Measurements from ENCODE around the gene RASA2.

Gene RASA2

DNA sequence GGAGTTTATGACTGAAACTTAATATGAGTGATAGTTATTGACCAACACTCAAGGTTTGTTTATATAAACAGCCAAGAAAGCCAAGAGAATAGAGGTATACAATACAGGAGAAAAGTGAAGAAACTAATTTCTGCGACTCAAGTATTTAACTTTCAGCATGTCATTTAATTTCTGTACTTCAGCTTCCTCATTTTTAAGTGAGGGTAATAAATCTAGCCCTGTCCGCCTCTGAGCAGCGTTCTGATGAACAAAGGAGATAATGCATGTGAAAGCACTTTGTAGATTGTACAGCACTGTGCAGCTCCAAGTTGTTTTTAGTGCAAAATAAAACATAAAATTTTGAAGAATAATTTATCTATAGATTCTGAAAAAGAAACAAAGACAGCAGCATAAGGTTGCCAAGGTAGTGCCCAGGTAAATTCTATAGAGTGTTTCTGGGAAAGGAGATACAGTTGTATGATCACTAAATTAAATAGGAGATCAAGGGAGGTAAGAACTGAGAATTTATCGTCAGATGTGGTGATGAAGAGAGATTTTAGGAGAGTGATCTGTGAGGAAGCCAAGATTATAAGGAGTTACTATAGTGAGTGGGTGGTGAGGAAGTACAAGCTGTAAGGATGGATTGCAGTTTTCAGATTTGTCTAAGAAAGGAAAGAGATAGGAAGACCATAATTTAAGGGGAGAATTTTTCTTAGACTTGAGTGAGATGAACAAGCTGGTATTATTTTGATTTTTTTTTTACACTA, 71.3 kb downstream of the RASA2 start:
- TF ChIP-seq, protein P1, sequence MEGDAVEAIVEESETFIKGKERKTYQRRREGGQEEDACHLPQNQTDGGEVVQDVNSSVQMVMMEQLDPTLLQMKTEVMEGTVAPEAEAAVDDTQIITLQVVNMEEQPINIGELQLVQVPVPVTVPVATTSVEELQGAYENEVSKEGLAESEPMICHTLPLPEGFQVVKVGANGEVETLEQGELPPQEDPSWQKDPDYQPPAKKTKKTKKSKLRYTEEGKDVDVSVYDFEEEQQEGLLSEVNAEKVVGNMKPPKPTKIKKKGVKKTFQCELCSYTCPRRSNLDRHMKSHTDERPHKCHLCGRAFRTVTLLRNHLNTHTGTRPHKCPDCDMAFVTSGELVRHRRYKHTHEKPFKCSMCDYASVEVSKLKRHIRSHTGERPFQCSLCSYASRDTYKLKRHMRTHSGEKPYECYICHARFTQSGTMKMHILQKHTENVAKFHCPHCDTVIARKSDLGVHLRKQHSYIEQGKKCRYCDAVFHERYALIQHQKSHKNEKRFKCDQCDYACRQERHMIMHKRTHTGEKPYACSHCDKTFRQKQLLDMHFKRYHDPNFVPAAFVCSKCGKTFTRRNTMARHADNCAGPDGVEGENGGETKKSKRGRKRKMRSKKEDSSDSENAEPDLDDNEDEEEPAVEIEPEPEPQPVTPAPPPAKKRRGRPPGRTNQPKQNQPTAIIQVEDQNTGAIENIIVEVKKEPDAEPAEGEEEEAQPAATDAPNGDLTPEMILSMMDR (IDR thresholded peaks at IDR 0.05; ENCODE audit: low read depth, low read length, missing control alignments): no peak
- DNase-seq (ENCODE audit: extremely low read depth, low read depth): no peak
- no peak overlapping the region for H3K4me3 ChIP-seq (replicated peaks; ENCODE audit: low read depth, low read length)

DNA sequence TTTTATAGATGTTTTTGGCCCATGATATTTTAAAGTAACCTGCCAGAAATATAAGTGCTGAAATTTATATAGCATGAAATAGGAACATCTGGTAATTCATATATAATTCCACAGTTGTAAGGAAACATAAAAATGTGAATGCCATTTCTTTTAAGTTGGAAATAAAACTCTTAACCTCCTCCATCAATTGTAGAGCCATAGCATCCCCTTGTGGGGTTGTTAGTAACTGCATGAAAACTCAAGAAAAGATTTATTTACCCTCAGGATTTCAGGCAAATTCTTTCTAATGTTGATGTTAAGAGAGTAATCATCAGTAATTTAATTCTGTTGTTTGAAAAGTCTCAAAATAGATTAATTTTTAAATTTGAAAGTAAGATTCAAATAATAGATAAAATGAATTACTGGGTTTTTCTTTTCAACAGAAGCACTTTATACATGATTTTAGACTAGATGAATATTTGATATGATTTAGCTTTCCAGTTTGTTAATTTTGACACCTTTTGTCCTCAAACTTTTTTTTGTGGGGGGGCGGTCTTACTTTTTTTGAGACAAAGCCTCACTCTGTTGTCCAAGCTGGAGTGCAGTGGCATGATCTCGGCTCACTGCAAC, 74.7 kb downstream of the RASA2 start:
- DNase-seq (ENCODE audit: extremely low read depth, low read depth): peak; percentile 44
- H3K4me3 ChIP-seq (replicated peaks; ENCODE audit: low read depth, low read length): no peak overlapping the region
- TF ChIP-seq, protein P1 (IDR thresholded peaks at IDR 0.05; ENCODE audit: low read depth, low read length, missing control alignments): peak; percentile 82

GRCh38 chr3:141564241-141564640, 77.4 kb downstream of the RASA2 start:
- no peak overlapping the region for H3K4me3 ChIP-seq (replicated peaks; ENCODE audit: low read depth, low read length)
- TF ChIP-seq, protein P1 (IDR thresholded peaks at IDR 0.05; ENCODE audit: low read depth, low read length, missing control alignments): no peak

DNA sequence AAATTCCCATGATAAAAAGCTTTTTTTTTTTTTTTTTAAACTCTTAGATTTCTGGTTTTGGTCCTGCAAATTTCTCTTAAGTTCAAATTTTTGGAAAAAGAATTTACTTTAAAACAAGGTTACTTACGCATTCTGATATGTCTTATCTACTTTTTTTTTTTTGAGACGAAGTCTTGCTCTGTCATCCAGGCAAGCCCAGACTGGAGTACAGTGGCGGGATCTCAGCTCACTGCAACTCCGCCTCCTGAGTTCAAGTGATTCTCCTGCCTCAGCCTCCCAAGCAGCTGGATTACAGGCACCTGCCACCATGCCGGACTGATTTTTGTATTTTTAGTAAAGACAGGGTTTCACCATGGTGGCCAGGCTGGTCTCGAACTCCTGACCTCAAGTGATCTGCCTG, 83.2 kb downstream of the RASA2 start:
- TF ChIP-seq, protein P1 (IDR thresholded peaks at IDR 0.05; ENCODE audit: low read depth, low read length, missing control alignments): no peak
- DNase-seq (ENCODE audit: extremely low read depth, low read depth): no peak
- H3K4me3 ChIP-seq (replicated peaks; ENCODE audit: low read depth, low read length): no peak overlapping the region

More at GRCh38 chr3:141564241-141564640, 77.4 kb downstream of the RASA2 start:
- DNase-seq (ENCODE audit: extremely low read depth, low read depth): no peak

DNA sequence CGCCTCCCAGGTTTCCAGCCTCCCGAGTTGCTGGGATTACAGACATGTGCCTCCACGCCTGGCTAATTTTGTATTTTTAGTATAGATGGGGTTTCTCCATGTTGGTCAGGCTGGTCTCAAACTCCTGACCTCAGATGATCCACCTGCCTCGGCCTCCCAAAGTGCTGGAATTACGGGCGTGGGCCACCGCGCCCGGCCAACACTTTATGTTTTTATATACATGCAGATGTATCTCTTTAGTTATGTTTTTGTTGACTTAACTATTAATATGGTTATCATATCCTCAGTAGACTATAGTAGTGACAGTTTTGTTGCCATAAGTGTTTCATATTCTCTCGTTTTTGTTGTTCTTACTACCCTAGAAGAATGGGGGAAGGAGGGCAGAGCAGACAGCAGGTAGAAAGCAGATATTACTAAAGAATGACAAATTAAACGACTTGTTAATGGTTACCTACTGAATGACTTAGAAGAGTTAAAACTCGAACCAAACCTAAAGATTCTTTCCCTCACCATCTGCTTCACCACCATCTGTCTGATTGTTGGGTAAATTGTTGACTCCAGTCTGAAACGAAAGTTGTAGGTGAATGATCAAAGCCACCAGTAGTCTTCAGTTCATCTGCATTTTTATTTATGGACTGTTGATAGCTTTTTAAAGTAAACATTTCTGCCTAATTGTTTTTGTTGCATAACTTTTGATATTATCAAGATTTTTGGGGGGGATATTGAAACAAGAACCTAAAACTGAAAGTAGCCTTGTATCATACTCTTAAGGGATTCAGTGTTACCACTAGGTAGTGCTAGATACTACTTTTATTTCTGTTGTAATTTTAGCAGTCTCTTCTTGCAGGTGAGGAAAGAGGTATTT, 89.3 kb downstream of the RASA2 start:
- TF ChIP-seq, protein P1 (IDR thresholded peaks at IDR 0.05; ENCODE audit: low read depth, low read length, missing control alignments): peak; percentile 22
- H3K4me3 ChIP-seq (replicated peaks; ENCODE audit: low read depth, low read length): no peak overlapping the region
- DNase-seq (ENCODE audit: extremely low read depth, low read depth): no peak

DNA sequence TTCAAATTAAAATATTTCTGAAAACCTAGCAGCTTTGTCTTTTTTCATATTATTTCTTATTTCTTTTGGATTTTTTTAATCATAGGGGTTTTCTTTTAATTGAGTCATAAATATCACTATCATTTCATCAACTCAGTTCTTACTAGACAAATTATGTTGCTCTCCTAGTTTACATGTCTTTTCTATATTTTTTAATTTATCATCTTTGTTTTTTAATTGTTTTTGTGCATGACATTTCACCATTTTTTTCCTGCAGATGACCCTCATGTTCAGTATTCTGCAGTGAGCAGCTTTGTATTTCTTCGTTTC, 89.9 kb downstream of the RASA2 start:
- H3K4me3 ChIP-seq (replicated peaks; ENCODE audit: low read depth, low read length): no peak overlapping the region
- TF ChIP-seq, protein P1 (IDR thresholded peaks at IDR 0.05; ENCODE audit: low read depth, low read length, missing control alignments): no peak
- DNase-seq (ENCODE audit: extremely low read depth, low read depth): no peak

Measured in HFF-Myc (cell line).